Measurements from ENCODE around the gene AMER3.

DNA sequence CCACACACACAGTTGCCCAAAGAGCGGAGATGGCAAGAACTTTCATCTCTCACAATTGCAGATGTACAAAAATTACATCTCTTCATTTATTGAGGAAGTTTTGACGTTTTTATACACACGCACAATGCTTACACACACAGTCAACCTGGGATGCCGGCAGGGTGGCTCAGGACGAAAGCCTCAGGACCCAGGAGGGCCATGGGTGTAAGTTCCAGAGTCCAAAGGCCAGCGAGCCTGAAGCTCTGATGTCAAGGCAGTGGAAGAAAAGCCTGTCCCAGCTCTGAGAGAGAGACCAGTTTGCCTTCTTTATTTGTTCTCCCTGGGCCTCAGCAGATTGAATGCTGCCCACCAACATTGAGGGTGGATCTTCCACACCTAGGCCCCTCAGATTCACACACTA lies 10.1 kb downstream of the AMER3 start:
- no peak for TF ChIP-seq POLR2A (IDR thresholded peaks at IDR 0.05)
- TF ChIP-seq, protein P1, sequence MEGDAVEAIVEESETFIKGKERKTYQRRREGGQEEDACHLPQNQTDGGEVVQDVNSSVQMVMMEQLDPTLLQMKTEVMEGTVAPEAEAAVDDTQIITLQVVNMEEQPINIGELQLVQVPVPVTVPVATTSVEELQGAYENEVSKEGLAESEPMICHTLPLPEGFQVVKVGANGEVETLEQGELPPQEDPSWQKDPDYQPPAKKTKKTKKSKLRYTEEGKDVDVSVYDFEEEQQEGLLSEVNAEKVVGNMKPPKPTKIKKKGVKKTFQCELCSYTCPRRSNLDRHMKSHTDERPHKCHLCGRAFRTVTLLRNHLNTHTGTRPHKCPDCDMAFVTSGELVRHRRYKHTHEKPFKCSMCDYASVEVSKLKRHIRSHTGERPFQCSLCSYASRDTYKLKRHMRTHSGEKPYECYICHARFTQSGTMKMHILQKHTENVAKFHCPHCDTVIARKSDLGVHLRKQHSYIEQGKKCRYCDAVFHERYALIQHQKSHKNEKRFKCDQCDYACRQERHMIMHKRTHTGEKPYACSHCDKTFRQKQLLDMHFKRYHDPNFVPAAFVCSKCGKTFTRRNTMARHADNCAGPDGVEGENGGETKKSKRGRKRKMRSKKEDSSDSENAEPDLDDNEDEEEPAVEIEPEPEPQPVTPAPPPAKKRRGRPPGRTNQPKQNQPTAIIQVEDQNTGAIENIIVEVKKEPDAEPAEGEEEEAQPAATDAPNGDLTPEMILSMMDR (IDR thresholded peaks at IDR 0.05) = no peak

Data from testis (tissue), 2 donors.